Cardiac muscle cell (in vitro differentiated cells and primary cell): Measurements from ENCODE around the gene TUBB2A. TPM values are rescaled to one million over a fixed set of nuclear protein-coding genes. Genes with fewer than 3 reads are reported as not detected.

Source experiments
- DNase-seq, 2 donors: peaks; one replicate each; pipeline versions ENCODE4 v3.0.0 to v3.0.0-alpha.2; 2010 to 2017; ENCODE audit warnings: low read depth in 1 of 2, low spot score in 1 of 2
- H3K27ac ChIP-seq: fragments of 200-600 bp; sonication (generic); 2 replicates; pipeline ENCODE4 v1.5.1; 2016
- H3K27me3 ChIP-seq: fragments of 200-600 bp; sonication (generic); 2 replicates; pipeline ENCODE4 v1.6.0; 2016; ENCODE audit warnings: control low read depth
- H3K36me3 ChIP-seq: fragments of 200-600 bp; sonication (generic); 2 replicates; pipeline ENCODE4 v1.5.1; 2016; ENCODE audit warnings: control low read depth
- H3K4me1 ChIP-seq: fragments of 200-600 bp; sonication (generic); 2 replicates; pipeline ENCODE4 v1.8.1; 2017; ENCODE audit warnings: low read depth, mild to moderate bottlenecking, mixed run types
- H3K4me3 ChIP-seq: fragments of 200-600 bp; sonication (generic); 2 replicates; pipeline ENCODE4 v1.5.1; 2016; ENCODE audit warnings: mild to moderate bottlenecking
- H3K9me3 ChIP-seq: fragments of 200-600 bp; sonication (generic); 2 replicates; pipeline ENCODE4 v1.5.1; 2017; ENCODE audit warnings: low read depth, mild to moderate bottlenecking, control low read depth
- CTCF ChIP-seq: IDR thresholded peaks from 2 replicates; pipeline ENCODE4 v1.5.1; 2012; ENCODE audit warnings: low read depth, mild to moderate bottlenecking, low read length
- polyA plus RNA-seq: library from polyadenylated mRNA; unstranded; fragments of >200 nt; fragmentation: Nextera tagmentation; extraction: Ambion mirVana; gene quantifications from 2 replicates; pipeline ENCODE4 v1.2.1, GENCODE V29; 2016
- total RNA-seq: library from RNA; depleted of rRNA; stranded (reverse); fragments of >200 nt; gene quantifications from 2 replicates; pipeline ENCODE4 v1.2.3, GENCODE V29; 2016

Gene TUBB2A
- total and polyA plus RNA-seq, 2 experiments from 2014 or later: 46.3 to 110 TPM

- Histone ChIP-seq H3K4me3 (no peak overlapping the region), H3K4me1 (no peaks in the 10 kb centered on the region), H3K27ac (no peak overlapping the region), H3K27me3 (no peaks in the 10 kb centered on the region), H3K36me3 (no peaks in the 10 kb centered on the region), H3K9me3 (no peaks in the 10 kb centered on the region)
- DNase-seq: peak in 1 of 2 donors; percentile 71
- no peak for TF ChIP-seq CTCF
These were observed 8.5 kb upstream of the TUBB2A start for GRCh38 chr6:3165631-3166534.

GRCh38 chr6:3164388-3164787, 7.0 kb upstream of the TUBB2A start:
- no peaks in the 10 kb centered on the region for H3K36me3 ChIP-seq
- H3K4me3 ChIP-seq: no peak overlapping the region
- no peak for TF ChIP-seq CTCF
- no peaks in the 10 kb centered on the region for H3K4me1 ChIP-seq
- H3K27ac ChIP-seq: no peak overlapping the region
- no peaks in the 10 kb centered on the region for H3K9me3 ChIP-seq
- no peaks in the 10 kb centered on the region for H3K27me3 ChIP-seq
- no peak for DNase-seq

- Histone ChIP-seq H3K27me3 (no peaks in the 10 kb centered on the region), H3K4me1 (peaks cover 3% of the 10 kb centered on the region), H3K9me3 (no peaks in the 10 kb centered on the region), H3K36me3 (no peaks in the 10 kb centered on the region), H3K27ac (no peak overlapping the region), H3K4me3 (peak overlapping the region; percentile 49)
- no peak for TF ChIP-seq CTCF
- no peak for DNase-seq
These were observed 5.9 kb upstream of the TUBB2A start for GRCh38 chr6:3163248-3163594.

- peak; percentile 82 to 89 for DNase-seq
- no peak for TF ChIP-seq CTCF
- Histone ChIP-seq H3K4me1 (peaks cover 4% of the 10 kb centered on the region), H3K9me3 (no peaks in the 10 kb centered on the region), H3K36me3 (no peaks in the 10 kb centered on the region), H3K27me3 (no peaks in the 10 kb centered on the region), H3K27ac (peak overlapping the region; percentile 76), H3K4me3 (peak overlapping the region; percentile 49)
These were observed 5.4 kb upstream of the TUBB2A start for GRCh38 chr6:3162565-3163247.

- H3K9me3 ChIP-seq: no peaks in the 10 kb centered on the region
- peaks cover 4% of the 10 kb centered on the region for H3K4me1 ChIP-seq
- H3K27ac ChIP-seq: no peak overlapping the region
- H3K36me3 ChIP-seq: no peaks in the 10 kb centered on the region
- no peak for TF ChIP-seq CTCF
- H3K27me3 ChIP-seq: no peaks in the 10 kb centered on the region
- peak overlapping the region; percentile 49 for H3K4me3 ChIP-seq
- peak in 1 of 2 donors; percentile 14 for DNase-seq
These were observed 4.7 kb upstream of the TUBB2A start for GRCh38 chr6:3162067-3162497.
